OCI-LY7 (cell line): ENCODE measurements around the gene RBKS. TPM values are rescaled to one million over a fixed set of nuclear protein-coding genes. Genes with fewer than 3 reads are reported as not detected.

Experiments used
- BruUV-seq: library from RNA; stranded (reverse); fragments of 400-500 nt; replicated peaks from 2 replicates; lab custom pipeline; 2021; lab: Mats Ljungman, UMichigan
- CTCF ChIA-PET: fragments of 300-600 bp; sonication (Branson Sonifier 250); formaldehyde crosslinking; loops from one replicate; lab custom pipeline; 2022; ENCODE audit warnings: antibody characterized with exemption; ENCODE audit not compliant: unreplicated experiment; lab: Charles Lee
- POLR2A ChIA-PET: fragments of 300-600 bp; sonication (Branson Sonifier 250); formaldehyde crosslinking; loops from one replicate; lab custom pipeline; 2022; ENCODE audit warnings: antibody characterized with exemption; lab: Charles Lee
- DNase-seq: peaks from one replicate; pipeline ENCODE4 v3.0.0-alpha.2; 2015; ENCODE audit warnings: low spot score
- H2AFZ ChIP-seq: fragments of 200-600 bp; sonication (generic), shearing (Covaris generic); 2 replicates; pipeline ENCODE4 v1.6.1; 2014; ENCODE audit warnings: mild to moderate bottlenecking, antibody characterized with exemption, low read length, moderate library complexity
- H3K27ac ChIP-seq: fragments of 200-600 bp; sonication (generic); 2 replicates; pipeline ENCODE4 v1.5.1; 2014; ENCODE audit warnings: mixed run types, low read depth, mild to moderate bottlenecking, moderate library complexity, low read length, inconsistent platforms; ENCODE audit not compliant: poor library complexity, severe bottlenecking
- H3K36me3 ChIP-seq: fragments of 200-600 bp; sonication (generic); 2 replicates; pipeline ENCODE4 v1.6.1; 2014; ENCODE audit warnings: mild to moderate bottlenecking, antibody characterized with exemption, low read length, moderate library complexity, mixed read lengths; ENCODE audit not compliant: insufficient read depth
- H3K4me1 ChIP-seq: fragments of 200-600 bp; sonication (generic); 2 replicates; pipeline ENCODE4 v1.5.1; 2014; ENCODE audit warnings: mild to moderate bottlenecking, low read length; ENCODE audit not compliant: insufficient read depth, poor library complexity, severe bottlenecking
- H3K4me2 ChIP-seq: fragments of 200-600 bp; sonication (generic); 2 replicates; pipeline ENCODE4 v1.6.1; 2014; ENCODE audit warnings: mild to moderate bottlenecking, low read length
- H3K4me3 ChIP-seq: fragments of 200-600 bp; sonication (generic); 2 replicates; pipeline ENCODE4 v1.5.1; 2014; ENCODE audit warnings: mild to moderate bottlenecking, low read depth, low read length; ENCODE audit not compliant: poor library complexity, severe bottlenecking
- H3K79me2 ChIP-seq: fragments of 200-600 bp; sonication (generic); 2 replicates; pipeline ENCODE4 v1.6.1; 2016; ENCODE audit warnings: low read depth, mild to moderate bottlenecking, low read length, moderate library complexity, mixed read lengths; ENCODE audit not compliant: insufficient read depth
- H3K9me2 ChIP-seq: fragments of 200-600 bp; sonication (generic); 2 replicates; pipeline ENCODE4 v1.6.1; 2016; ENCODE audit warnings: mild to moderate bottlenecking, low read length, mixed read lengths; ENCODE audit not compliant: insufficient read depth
- H3K9me3 ChIP-seq: fragments of 200-600 bp; sonication (generic); 2 replicates; pipeline ENCODE4 v1.6.1; 2014; ENCODE audit warnings: mild to moderate bottlenecking, mixed run types, low read length, mixed read lengths
- H4K20me1 ChIP-seq: fragments of 200-600 bp; sonication (generic); 2 replicates; pipeline ENCODE4 v1.6.1; 2014; ENCODE audit warnings: mild to moderate bottlenecking, antibody characterized with exemption, low read length, moderate library complexity, mixed read lengths; ENCODE audit not compliant: insufficient read depth
- CTCF ChIP-seq: fragments of 200-600 bp; sonication (generic); conservative IDR thresholded peaks from 2 replicates; pipeline ENCODE4 v1.5.1; 2014; ENCODE audit warnings: mild to moderate bottlenecking, antibody characterized with exemption, low read length, moderate library complexity, mixed read lengths
- EZH2phosphoT487 ChIP-seq: fragments of 200-600 bp; sonication (generic); IDR thresholded peaks from 2 replicates; pipeline ENCODE4 v1.6.1; 2018; ENCODE audit warnings: low read depth, borderline replicate concordance, mild to moderate bottlenecking, mixed run types, antibody characterized with exemption, low read length, moderate library complexity, mixed read lengths
- intact Hi-C: fragments of 100-400 bp; cut with micrococcal nuclease; formaldehyde crosslinking; loops from one replicate; pipeline ENCODE4 v1.10.0; 2022; ENCODE audit not compliant: unreplicated experiment
- total RNA-seq, 2 experiments: library from RNA; depleted of rRNA in 1 of 2; stranded (reverse); fragments of >200 nt in 1 of 2; shearing (Covaris generic) in 1 of 2; gene quantifications; 2 replicates each; pipeline ENCODE4 v1.2.3, GENCODE V29; 2014 to 2022

The RBKS gene
- total RNA-seq, 2 experiments from 2014 or later: 1.1 TPM

- H3K4me3 ChIP-seq: peak overlapping the region; percentile 89
Observed at GRCh38 chr2:27890924-27891672, 911 bp upstream of the RBKS start.

GRCh38 chr2:27889774-27890145 lies 427 bp downstream of the RBKS start:
- Histone ChIP-seq H3K9me3 (no peaks in the 10 kb centered on the region), H3K4me2 (peak overlapping the region; percentile 91), H2AFZ (peak overlapping the region; percentile 79; the same call in 1 of the 2 replicates), H3K36me3 (no peaks in the 10 kb centered on the region), H3K4me1 (peaks cover 36% of the 10 kb centered on the region), H3K4me3 (peak overlapping the region; percentile 89), H3K9me2 (no peaks in the 10 kb centered on the region), H4K20me1 (no peaks in the 10 kb centered on the region), H3K27ac (peak overlapping the region; percentile 74), H3K79me2 (peaks cover 12% of the 10 kb centered on the region; the same call in 1 of the 2 replicates)
- ChIA-PET CTCF (no interaction called here), POLR2A (interaction anchor here (0.6 to 1.0 kb wide), 2 partner anchors 33 to 41 kb away, joined by 4 read pairs; no protein-coding TSS in a partner anchor)
- intact Hi-C loops: loop anchor here (2.0 to 10.0 kb wide), 4 partner anchors 117 to 1855 kb away; partner anchors contain the start of genes FOSL2, MRPL33, PPP1CB and RAB10
- no peak for DNase-seq
- BruUV-seq: no TSS peak
- TF ChIP-seq CTCF: 0 out of 2 replicates have a peak, but pooled peaks have one; percentile 21
- no peak for TF ChIP-seq EZH2phosphoT487

More at GRCh38 chr2:27890924-27891672, 911 bp upstream of the RBKS start:
- Histone ChIP-seq H3K9me3 (no peaks in the 10 kb centered on the region), H3K9me2 (no peaks in the 10 kb centered on the region), H3K4me2 (peak overlapping the region; percentile 77), H2AFZ (peak overlapping the region; percentile 94), H3K36me3 (no peaks in the 10 kb centered on the region; the same call in 1 of the 2 replicates), H3K79me2 (peaks cover 12% of the 10 kb centered on the region; the same call in 1 of the 2 replicates), H4K20me1 (no peaks in the 10 kb centered on the region), H3K4me1 (peaks cover 36% of the 10 kb centered on the region), H3K27ac (peak overlapping the region; percentile 74)
- TF ChIP-seq EZH2phosphoT487 (no peak), CTCF (no peak)
- POLR2A ChIA-PET: no interaction called here
- intact Hi-C loops: loop anchor here (2.0 to 10.0 kb wide), 4 partner anchors 119 to 1856 kb away; partner anchors contain the start of genes FOSL2, MRPL33, PPP1CB and RAB10
- CTCF ChIA-PET: no interaction called here
- peak; percentile 71 for DNase-seq
- BruUV-seq: TSS peak; percentile 78
